Measurements from ENCODE around the gene ACER3. TPM values are rescaled to one million over a fixed set of nuclear protein-coding genes. Genes with fewer than 3 reads are reported as not detected.

The ACER3 gene
- total and polyA plus RNA-seq, 2 of the 4 experiments (the other 2 are of a cell fraction) = 3.5 to 10.0 TPM

DNA sequence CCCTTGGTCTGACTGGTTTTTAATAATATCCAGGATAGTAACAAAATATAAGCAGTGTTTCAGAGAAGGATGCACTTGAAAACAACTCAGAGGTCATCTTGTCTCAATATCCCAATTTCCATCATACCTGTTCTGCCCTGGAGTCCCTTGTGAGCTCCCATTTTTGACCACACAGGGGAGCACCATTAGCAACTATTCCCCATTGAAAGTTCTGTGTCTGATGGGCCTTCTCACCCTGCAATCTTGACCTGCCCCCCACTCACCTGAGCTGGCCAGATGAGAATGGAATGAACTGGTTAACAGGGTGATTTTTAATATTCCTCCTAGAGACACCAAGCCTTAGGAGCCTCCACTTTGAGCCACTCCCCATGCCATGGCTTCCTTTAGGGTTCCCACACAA is 202.2 kb downstream of the ACER3 start:
- H2AK5ac ChIP-seq (ENCODE audit: low read depth, low read length) = no peak overlapping the region
- no peak overlapping the region for H3K56ac ChIP-seq (ENCODE audit: extremely low read depth, insufficient read depth, low read length)
- no peak overlapping the region for H2BK20ac ChIP-seq (ENCODE audit: low read depth, low read length)
- H3K4me1 ChIP-seq (ENCODE audit: control insufficient read depth, insufficient read depth, low read length) = peaks cover 8% of the 10 kb centered on the region
- no peak overlapping the region for H2AK9ac ChIP-seq (replicated peaks; ENCODE audit: low read depth, low read length, poor library complexity)
- H3K9me3 ChIP-seq (ENCODE audit: control insufficient read depth, insufficient read depth, low read length) = 0 out of 2 replicates have a peak, but pooled peaks cover 2% of the 10 kb centered on the region
- H4K8ac ChIP-seq (ENCODE audit: low read depth in 2 of 2, low read length in 2 of 2) = no peak overlapping the region
- H3K4me3 ChIP-seq (ENCODE audit: insufficient read depth, low read depth, low read length) = no peak overlapping the region
- no peak overlapping the region for H3K4ac ChIP-seq (ENCODE audit: low read depth, low read length)
- no peak overlapping the region for H3K18ac ChIP-seq (ENCODE audit: low read depth, low read length)
- no peak overlapping the region for H3K23ac ChIP-seq (ENCODE audit: low read depth, low read length)
- no peak overlapping the region for H2BK120ac ChIP-seq (ENCODE audit: low read depth, low read length)
- DNase-seq (no peak), ATAC-seq (ENCODE audit: low read depth) (no peak)
- H4K91ac ChIP-seq (ENCODE audit: insufficient read depth, low read depth, low read length) = no peak overlapping the region
- H3K14ac ChIP-seq (replicated peaks; ENCODE audit: low read depth, low read length) = no peak overlapping the region
- no TSS peak for BruUV-seq (replicated peaks)
- H3K27me3 ChIP-seq (ENCODE audit: control insufficient read depth, insufficient read depth, low read length) = peaks cover 10% of the 10 kb centered on the region
- in situ Hi-C loops (cut with MboI; ENCODE audit: low sequenced_read_pairs) (no loop called here), dilution Hi-C loops (cut with HindIII; ENCODE audit: low sequenced_read_pairs, unreplicated experiment) (no loop called here), intact Hi-C loops (cut with micrococcal nuclease) (no loop called here)
- no peaks in the 10 kb centered on the region for H3K36me3 ChIP-seq (ENCODE audit: control insufficient read depth, insufficient read depth, low read length)
- H4K20me1 ChIP-seq (ENCODE audit: insufficient read depth, low read length) = no peaks in the 10 kb centered on the region
- H3K4me2 ChIP-seq (ENCODE audit: low read depth, low read length) = no peak overlapping the region
- no peak overlapping the region for H3K27ac ChIP-seq (ENCODE audit: insufficient read depth, low read length)
- no peak overlapping the region for H2BK5ac ChIP-seq (ENCODE audit: low read depth, low read length, poor library complexity, severe bottlenecking)
- no peaks in the 10 kb centered on the region for H3K9me1 ChIP-seq (ENCODE audit: insufficient read depth, low read length)
- no peak overlapping the region for H2BK15ac ChIP-seq (ENCODE audit: low read depth, low read length)
- ChIA-PET POLR2A (ENCODE audit: unreplicated experiment) (no interaction called here), CTCF (interaction anchor here (0.5 to 1.8 kb wide), 2 partner anchors 28 kb away, joined by 3 to 5 read pairs; partner anchors contain the start of gene B3GNT6)
- H4K5ac ChIP-seq (ENCODE audit: low read depth, low read length) = no peak overlapping the region
- TF ChIP-seq FOS (IDR thresholded peaks at IDR 0.05; ENCODE audit: low read depth, low read length) (no peak), RFX5 (IDR thresholded peaks at IDR 0.05; ENCODE audit: low read depth, low read length) (no peak), CHD1 (IDR thresholded peaks at IDR 0.05; ENCODE audit: low read depth, low read length) (no peak), MAFK (IDR thresholded peaks at IDR 0.05; ENCODE audit: low read depth, low read length) (no peak), MAZ (IDR thresholded peaks at IDR 0.05; ENCODE audit: borderline replicate concordance, low read depth, low read length) (no peak), POLR2A (IDR thresholded peaks at IDR 0.05; ENCODE audit: low read depth, low read length) (no peak), CEBPB (IDR thresholded peaks at IDR 0.05; ENCODE audit: low read depth, low read length) (no peak)
- no peak overlapping the region for H3K9ac ChIP-seq (ENCODE audit: low read depth, low read length)
- H3K79me1 ChIP-seq (ENCODE audit: low read depth in 1 of 2, low read length in 2 of 2) = peaks cover 7 to 11% of the 10 kb centered on the region in 2 experiments; a peak in 3 of 4 replicates
- H2AFZ ChIP-seq (replicated peaks; ENCODE audit: low read length, poor library complexity) = no peak overlapping the region
